ENCODE data around the gene HHAT.

Gene HHAT

GRCh38 chr1:210360852-210361477 lies 32.3 kb downstream of the HHAT start:
- DNase-seq = peak; percentile 40

- no peak for DNase-seq
These were observed 33.0 kb downstream of the HHAT start for GRCh38 chr1:210361665-210362064.

GRCh38 chr1:210362526-210362925 lies 33.8 kb downstream of the HHAT start:
- DNase-seq = no peak

- DNase-seq = no peak
These were observed 34.4 kb downstream of the HHAT start for GRCh38 chr1:210363119-210363518.

- DNase-seq = no peak
These were observed 35.8 kb downstream of the HHAT start for GRCh38 chr1:210364479-210364878.

- DNase-seq = no peak
These were observed 38.1 kb downstream of the HHAT start for GRCh38 chr1:210366767-210367166.

GRCh38 chr1:210367566-210367965 lies 38.9 kb downstream of the HHAT start:
- DNase-seq = no peak

- no peak for DNase-seq
These were observed 40.7 kb downstream of the HHAT start for GRCh38 chr1:210369425-210369824.

GRCh38 chr1:210371916-210372315 lies 43.2 kb downstream of the HHAT start:
- no peak for DNase-seq

GRCh38 chr1:210372491-210372890 lies 43.8 kb downstream of the HHAT start:
- no peak for DNase-seq

GRCh38 chr1:210372931-210373627 lies 44.4 kb downstream of the HHAT start:
- DNase-seq = no peak

- no peak for DNase-seq
These were observed 44.9 kb downstream of the HHAT start for GRCh38 chr1:210373628-210373877.

- peak; percentile 49 for DNase-seq
These were observed 45.3 kb downstream of the HHAT start for GRCh38 chr1:210373878-210374599.

- no peak for DNase-seq
These were observed 45.9 kb downstream of the HHAT start for GRCh38 chr1:210374600-210374953.

GRCh38 chr1:210376836-210377372 lies 48.2 kb downstream of the HHAT start:
- DNase-seq = no peak

GRCh38 chr1:210377731-210378333 lies 49.1 kb downstream of the HHAT start:
- DNase-seq = no peak

GRCh38 chr1:210378736-210379135 lies 50.0 kb downstream of the HHAT start:
- DNase-seq = no peak

GRCh38 chr1:210381934-210382333 lies 53.2 kb downstream of the HHAT start:
- no peak for DNase-seq

GRCh38 chr1:210384625-210385024 lies 55.9 kb downstream of the HHAT start:
- no peak for DNase-seq

- no peak for DNase-seq
These were observed 56.5 kb downstream of the HHAT start for GRCh38 chr1:210385228-210385627.

- DNase-seq = no peak
These were observed 65.6 kb downstream of the HHAT start for GRCh38 chr1:210394281-210394821.

GRCh38 chr1:210396541-210396940 lies 67.8 kb downstream of the HHAT start:
- DNase-seq = no peak

GRCh38 chr1:210397252-210397651 lies 68.5 kb downstream of the HHAT start:
- no peak for DNase-seq

- DNase-seq = no peak
These were observed 69.0 kb downstream of the HHAT start for GRCh38 chr1:210397681-210398080.

Data from NCI-H1436 (cell line).